ENCODE data around the gene ANKRD7. TPM values are rescaled to one million over a fixed set of nuclear protein-coding genes. Genes with fewer than 3 reads are reported as not detected.

Gene ANKRD7
- total RNA-seq, 1 donor from 2014 or later: not detected

DNA sequence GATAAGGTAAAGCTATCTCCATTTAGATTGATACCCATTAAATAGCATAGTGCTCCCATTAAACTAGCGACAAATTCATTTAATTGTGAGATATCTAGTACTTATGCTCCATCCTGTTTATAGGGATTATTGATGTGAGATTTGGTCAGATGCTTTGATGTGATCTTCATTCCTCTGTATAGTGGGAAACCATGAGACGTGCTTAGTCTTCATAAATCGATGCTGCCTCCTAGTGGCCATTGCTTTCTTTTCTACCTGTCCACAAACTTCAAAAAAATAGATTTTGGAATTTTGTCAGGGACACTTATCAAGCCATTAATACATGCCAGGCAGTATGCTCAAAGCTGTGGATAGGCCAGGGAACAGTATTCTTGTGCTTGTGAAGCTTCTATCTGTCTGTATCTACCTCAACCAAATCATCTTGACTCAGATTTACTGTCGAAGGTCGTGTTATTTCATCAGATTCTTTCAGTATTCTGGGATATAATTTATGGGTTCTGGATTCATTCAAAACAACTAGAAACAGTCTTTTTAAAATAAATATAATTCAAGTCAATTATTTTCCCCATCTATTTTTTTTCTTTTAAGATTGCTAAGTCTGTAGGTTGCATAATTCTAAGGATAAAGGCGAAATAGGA is 28.5 kb upstream of the ANKRD7 start:
- no peaks in the 10 kb centered on the region for H3K4me1 ChIP-seq
- TF ChIP-seq, protein P1, sequence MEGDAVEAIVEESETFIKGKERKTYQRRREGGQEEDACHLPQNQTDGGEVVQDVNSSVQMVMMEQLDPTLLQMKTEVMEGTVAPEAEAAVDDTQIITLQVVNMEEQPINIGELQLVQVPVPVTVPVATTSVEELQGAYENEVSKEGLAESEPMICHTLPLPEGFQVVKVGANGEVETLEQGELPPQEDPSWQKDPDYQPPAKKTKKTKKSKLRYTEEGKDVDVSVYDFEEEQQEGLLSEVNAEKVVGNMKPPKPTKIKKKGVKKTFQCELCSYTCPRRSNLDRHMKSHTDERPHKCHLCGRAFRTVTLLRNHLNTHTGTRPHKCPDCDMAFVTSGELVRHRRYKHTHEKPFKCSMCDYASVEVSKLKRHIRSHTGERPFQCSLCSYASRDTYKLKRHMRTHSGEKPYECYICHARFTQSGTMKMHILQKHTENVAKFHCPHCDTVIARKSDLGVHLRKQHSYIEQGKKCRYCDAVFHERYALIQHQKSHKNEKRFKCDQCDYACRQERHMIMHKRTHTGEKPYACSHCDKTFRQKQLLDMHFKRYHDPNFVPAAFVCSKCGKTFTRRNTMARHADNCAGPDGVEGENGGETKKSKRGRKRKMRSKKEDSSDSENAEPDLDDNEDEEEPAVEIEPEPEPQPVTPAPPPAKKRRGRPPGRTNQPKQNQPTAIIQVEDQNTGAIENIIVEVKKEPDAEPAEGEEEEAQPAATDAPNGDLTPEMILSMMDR (IDR thresholded peaks at IDR 0.05): peak; percentile 14 to 66 (median 54)
- H3K27ac ChIP-seq: no peak overlapping the region
- intact Hi-C loops (cut with DNase I): loop anchor here (5.0 kb wide), 1 partner anchor 444 kb away; no protein-coding TSS in a partner anchor
- H3K4me3 ChIP-seq: no peak overlapping the region
- H3K27me3 ChIP-seq: no peaks in the 10 kb centered on the region
- peaks cover 0 to 8% of the 10 kb centered on the region in 2 donors for H3K36me3 ChIP-seq
- no peaks in the 10 kb centered on the region for H3K9me3 ChIP-seq
- DNase-seq (ENCODE audit: low spot score in 2 of 2): no peak

DNA sequence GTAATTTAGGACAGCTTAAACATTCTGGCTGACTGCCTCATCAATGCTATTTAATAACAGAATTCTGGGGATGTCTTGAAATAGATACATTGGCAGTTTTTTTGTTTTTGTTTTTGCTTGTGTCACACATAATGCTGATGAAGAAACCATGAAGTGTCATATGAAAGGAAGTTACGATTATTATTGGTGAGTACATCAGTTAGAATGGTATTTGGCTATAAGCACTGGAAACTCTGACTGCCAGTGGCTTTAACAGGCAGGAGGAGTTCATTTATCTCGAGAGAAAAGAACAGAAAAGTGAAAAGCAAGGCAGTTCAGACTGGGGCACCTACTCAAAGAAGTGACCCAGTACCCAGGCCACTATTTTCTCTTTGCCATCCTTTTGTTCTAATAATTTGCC is 22.4 kb upstream of the ANKRD7 start:
- intact Hi-C loops (cut with DNase I): no loop called here
- TF ChIP-seq, protein P1 (IDR thresholded peaks at IDR 0.05): no peak

DNA sequence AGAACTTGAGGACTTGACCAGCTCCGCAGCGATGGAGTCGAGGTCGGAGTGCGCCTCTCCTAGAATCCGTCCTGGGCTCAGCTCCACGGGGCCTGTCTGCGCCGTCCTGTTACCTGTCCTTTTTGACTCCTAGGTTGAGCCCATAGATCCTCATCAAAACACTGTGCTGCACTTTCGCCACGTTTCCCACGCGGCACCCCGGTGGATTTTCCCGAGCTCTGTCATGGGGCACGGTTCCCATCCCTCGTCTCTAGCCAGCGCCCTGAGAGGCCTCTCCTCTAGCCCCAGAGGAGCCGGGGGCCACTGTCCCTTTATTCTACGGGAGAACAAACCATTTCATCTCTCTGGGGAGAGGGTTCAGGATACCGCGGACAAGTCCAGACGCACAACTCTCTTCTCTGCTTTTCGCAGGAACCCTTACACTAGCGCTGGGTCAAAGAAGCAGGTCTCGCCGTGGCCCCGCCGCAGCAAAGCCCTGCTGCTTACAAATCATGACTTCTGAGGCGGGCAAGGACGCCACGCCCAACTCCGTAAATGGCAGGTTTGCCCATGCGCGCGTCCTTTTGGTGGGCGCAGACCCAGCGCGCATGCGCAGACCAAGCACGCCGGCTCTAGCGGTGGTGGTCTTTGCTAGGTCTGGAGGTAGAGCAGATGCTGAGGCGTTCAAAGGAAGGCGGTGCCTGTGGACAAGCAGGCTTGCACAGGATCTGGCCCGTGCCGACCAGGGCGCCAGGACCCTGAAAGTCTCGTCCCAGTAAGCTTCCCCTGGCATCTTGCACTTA is 10.3 kb upstream of the ANKRD7 start:
- no peaks in the 10 kb centered on the region for H3K27me3 ChIP-seq
- no peaks in the 10 kb centered on the region for H3K36me3 ChIP-seq
- TF ChIP-seq, protein P1 (IDR thresholded peaks at IDR 0.05): no peak
- peak overlapping the region; percentile 57 to 72 for H3K4me3 ChIP-seq
- peak overlapping the region; percentile 22 to 45 for H3K27ac ChIP-seq
- no peaks in the 10 kb centered on the region for H3K4me1 ChIP-seq
- H3K9me3 ChIP-seq: no peaks in the 10 kb centered on the region
- peak; percentile 14 to 83 for DNase-seq (ENCODE audit: low spot score in 2 of 2)
- intact Hi-C loops (cut with DNase I): no loop called here

More for the DNA sequence above, 22.4 kb upstream of the ANKRD7 start:
- DNase-seq (ENCODE audit: low spot score in 2 of 2): no peak
- no peaks in the 10 kb centered on the region for H3K9me3 ChIP-seq
- no peaks in the 10 kb centered on the region for H3K27me3 ChIP-seq
- no peak overlapping the region for H3K27ac ChIP-seq
- H3K36me3 ChIP-seq: no peaks in the 10 kb centered on the region
- H3K4me1 ChIP-seq: no peaks in the 10 kb centered on the region
- H3K4me3 ChIP-seq: no peak overlapping the region

DNA sequence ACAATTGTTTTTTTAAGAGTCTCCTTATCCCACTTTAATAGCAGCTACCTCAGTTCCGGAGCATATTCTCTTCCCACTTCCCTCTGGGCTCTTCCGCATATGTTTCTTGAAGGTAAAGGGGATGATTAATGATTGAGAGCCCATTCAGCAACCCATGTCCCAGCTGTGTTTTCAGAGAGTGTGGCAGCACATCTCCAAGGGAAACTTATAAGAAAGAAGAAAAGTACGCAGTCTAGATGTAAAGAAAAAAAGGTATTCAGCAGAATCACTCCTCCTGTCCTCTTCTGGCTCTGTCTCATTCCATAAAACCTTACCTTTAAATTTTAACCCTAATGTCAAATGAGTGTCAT is 9.7 kb upstream of the ANKRD7 start:
- Histone ChIP-seq H3K9me3 (no peaks in the 10 kb centered on the region), H3K4me1 (no peaks in the 10 kb centered on the region), H3K4me3 (peak overlapping the region; percentile 57 to 72), H3K27ac (peak overlapping the region; percentile 22 to 45), H3K27me3 (no peaks in the 10 kb centered on the region), H3K36me3 (no peaks in the 10 kb centered on the region)
- TF ChIP-seq, protein P1 (IDR thresholded peaks at IDR 0.05): no peak
- DNase-seq (ENCODE audit: low spot score in 2 of 2): no peak
- intact Hi-C loops (cut with DNase I): no loop called here

DNA sequence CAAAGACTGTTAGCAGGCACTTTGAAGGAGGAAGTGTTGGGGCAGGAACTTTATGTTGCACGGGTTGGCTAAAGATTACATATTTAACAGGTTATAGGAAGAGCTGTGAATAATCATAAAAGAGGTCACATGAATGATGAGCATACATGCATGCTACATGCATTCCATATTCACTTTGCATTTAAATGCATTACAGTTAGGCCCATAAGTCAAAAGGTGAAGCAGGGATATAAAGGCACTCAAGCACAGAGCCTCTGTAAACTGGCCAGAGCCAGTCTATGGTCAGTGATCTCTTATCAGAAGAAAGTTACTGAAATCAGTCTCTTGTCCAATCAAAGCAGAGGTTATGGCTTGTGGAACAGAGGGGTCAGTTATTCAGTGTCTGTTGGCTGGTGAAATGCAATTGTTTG is 7.3 kb upstream of the ANKRD7 start:
- TF ChIP-seq, protein P1 (IDR thresholded peaks at IDR 0.05): no peak

More for the DNA sequence above, 7.3 kb upstream of the ANKRD7 start:
- Histone ChIP-seq H3K27ac (no peak overlapping the region), H3K4me3 (no peak overlapping the region), H3K36me3 (no peaks in the 10 kb centered on the region), H3K9me3 (no peaks in the 10 kb centered on the region), H3K4me1 (no peaks in the 10 kb centered on the region), H3K27me3 (no peaks in the 10 kb centered on the region)
- no peak for DNase-seq (ENCODE audit: low spot score in 2 of 2)
- intact Hi-C loops (cut with DNase I): no loop called here
